Spinal cord (tissue), 10 donors: ENCODE data around the gene GC. TPM values are rescaled to one million over a fixed set of nuclear protein-coding genes. Genes with fewer than 3 reads are reported as not detected.
"Not testable (repeated sequence)": the region's sequence is repeated elsewhere in the genome, so short reads cannot be mapped to it uniquely, and the experiment has no call there.

Experiments
- DNase-seq, 6 donors: peaks; one replicate each; pipeline versions ENCODE4 v3.0.0 to v3.0.0-alpha.2; 2013 to 2015; ENCODE audit warnings: low spot score in 6 of 6, low read depth in 4 of 6
- H3K27ac ChIP-seq: one replicate; pipeline ENCODE4 v1.5.1; 2013; ENCODE audit warnings: low read depth, low read length, control low read depth
- H3K27me3 ChIP-seq: one replicate; pipeline ENCODE4 v1.6.1; 2013; ENCODE audit warnings: low read length; ENCODE audit not compliant: control insufficient read depth, insufficient read depth
- H3K36me3 ChIP-seq: one replicate; pipeline ENCODE4 v1.6.1; 2013; ENCODE audit warnings: low read length; ENCODE audit not compliant: control insufficient read depth, insufficient read depth
- H3K4me1 ChIP-seq: one replicate; pipeline ENCODE4 v1.6.1; 2013; ENCODE audit warnings: low read length; ENCODE audit not compliant: control insufficient read depth, insufficient read depth
- H3K4me3 ChIP-seq: one replicate; pipeline ENCODE4 v1.5.1; 2013; ENCODE audit warnings: low read depth, low read length, control low read depth
- H3K9me3 ChIP-seq: one replicate; pipeline ENCODE4 v1.6.1; 2013; ENCODE audit warnings: low read length; ENCODE audit not compliant: control insufficient read depth, insufficient read depth
- WGBS: methylation state at CpG from one replicate; pipeline ENCODE4 v1.1.5; 2013; ENCODE audit warnings: missing lambda C conversion rate; ENCODE audit not compliant: insufficient coverage; 5-methylcytosine and 5-hydroxymethylcytosine counted together
- polyA plus RNA-seq, 2 donors: library from polyadenylated mRNA; unstranded; fragments of 120-200 nt; gene quantifications; one replicate each; pipeline ENCODE4 v1.2.1, GENCODE V29; 2013; ENCODE audit not compliant: insufficient read length in 2 of 2
- total RNA-seq, 2 donors: library from RNA; depleted of rRNA in 1 of 2; stranded (reverse); fragments of 120-200 nt in 1 of 2; fragments of >200 nt in 1 of 2; gene quantifications; one replicate each; pipeline versions ENCODE4 v1.2.3 to v1.2.4, GENCODE V29; 2013 to 2014
- donor health status: healthy.

Gene GC
- total and polyA plus RNA-seq, 4 donors = 0.77 to 1.1 (median 0.77) TPM; not detected in 1

GRCh38 chr4:71807469-71807868 is 23.6 kb upstream of the GC start:
- no peak overlapping the region for H3K27ac ChIP-seq
- no peaks in the 10 kb centered on the region for H3K4me1 ChIP-seq
- H3K36me3 ChIP-seq = no peaks in the 10 kb centered on the region
- no peaks in the 10 kb centered on the region for H3K9me3 ChIP-seq
- H3K27me3 ChIP-seq = no peaks in the 10 kb centered on the region
- no peak overlapping the region for H3K4me3 ChIP-seq
- WGBS = no CpG with 5 or more reads among the region's 3 CpGs
- DNase-seq = no peak

GRCh38 chr4:71805230-71805629 is 21.4 kb upstream of the GC start:
- not testable (repeated sequence) for H3K27me3 ChIP-seq, H3K36me3 ChIP-seq, H3K9me3 ChIP-seq, H3K4me1 ChIP-seq, DNase-seq, H3K27ac ChIP-seq, H3K4me3 ChIP-seq
- WGBS = 100% methylated on average over 2 of the region's 2 CpGs

- not testable (repeated sequence) for H3K9me3 ChIP-seq, H3K27me3 ChIP-seq, H3K4me3 ChIP-seq, H3K27ac ChIP-seq, H3K36me3 ChIP-seq, H3K4me1 ChIP-seq
- DNase-seq = peak in 1 of 6 donors; percentile 82
- 40% methylated on average over 1 of the region's 4 CpGs for WGBS
These were observed 20.3 kb upstream of the GC start for GRCh38 chr4:71804017-71804697.

GRCh38 chr4:71785959-71786358 is 2.1 kb upstream of the GC start:
- DNase-seq = no peak
- no peaks in the 10 kb centered on the region for H3K36me3 ChIP-seq
- H3K4me1 ChIP-seq = no peaks in the 10 kb centered on the region
- H3K4me3 ChIP-seq = no peak overlapping the region
- no CpG with 5 or more reads among the region's 4 CpGs for WGBS
- H3K27me3 ChIP-seq = no peaks in the 10 kb centered on the region
- H3K9me3 ChIP-seq = no peaks in the 10 kb centered on the region
- no peak overlapping the region for H3K27ac ChIP-seq

GRCh38 chr4:71784569-71785197 is 804 bp upstream of the GC start:
- no peaks in the 10 kb centered on the region for H3K9me3 ChIP-seq
- no peaks in the 10 kb centered on the region for H3K36me3 ChIP-seq
- DNase-seq = peak in 1 of 6 donors; percentile 46
- H3K4me3 ChIP-seq = no peak overlapping the region
- H3K4me1 ChIP-seq = no peaks in the 10 kb centered on the region
- H3K27ac ChIP-seq = no peak overlapping the region
- no peaks in the 10 kb centered on the region for H3K27me3 ChIP-seq

- Histone ChIP-seq H3K36me3 (no peaks in the 10 kb centered on the region), H3K27ac (no peak overlapping the region), H3K27me3 (no peaks in the 10 kb centered on the region), H3K4me3 (no peak overlapping the region), H3K9me3 (no peaks in the 10 kb centered on the region), H3K4me1 (no peaks in the 10 kb centered on the region)
- no peak for DNase-seq
These were observed 6.0 kb downstream of the GC start for GRCh38 chr4:71777891-71778290.

- Histone ChIP-seq H3K4me1 (no peaks in the 10 kb centered on the region), H3K9me3 (no peaks in the 10 kb centered on the region), H3K27me3 (no peaks in the 10 kb centered on the region), H3K36me3 (no peaks in the 10 kb centered on the region), H3K4me3 (no peak overlapping the region), H3K27ac (no peak overlapping the region)
- DNase-seq = no peak
- WGBS = no CpG with 5 or more reads among the region's 2 CpGs
These were observed 8.4 kb downstream of the GC start for GRCh38 chr4:71775449-71775848.

GRCh38 chr4:71774136-71774535 is 9.7 kb downstream of the GC start:
- no CpG with 5 or more reads among the region's 3 CpGs for WGBS
- no peak overlapping the region for H3K27ac ChIP-seq
- DNase-seq = no peak
- H3K4me1 ChIP-seq = no peaks in the 10 kb centered on the region
- no peak overlapping the region for H3K4me3 ChIP-seq
- no peaks in the 10 kb centered on the region for H3K9me3 ChIP-seq
- no peaks in the 10 kb centered on the region for H3K27me3 ChIP-seq
- H3K36me3 ChIP-seq = no peaks in the 10 kb centered on the region

- WGBS = no CpG with 5 or more reads among the region's 2 CpGs
- Histone ChIP-seq H3K4me3 (no peak overlapping the region), H3K27ac (no peak overlapping the region), H3K27me3 (no peaks in the 10 kb centered on the region), H3K36me3 (no peaks in the 10 kb centered on the region), H3K9me3 (no peaks in the 10 kb centered on the region), H3K4me1 (no peaks in the 10 kb centered on the region)
- no peak for DNase-seq
These were observed 10.9 kb downstream of the GC start for GRCh38 chr4:71773004-71773403.

GRCh38 chr4:71772592-71772991 is 11.3 kb downstream of the GC start:
- no peak overlapping the region for H3K27ac ChIP-seq
- H3K9me3 ChIP-seq = no peaks in the 10 kb centered on the region
- no peak overlapping the region for H3K4me3 ChIP-seq
- H3K27me3 ChIP-seq = no peaks in the 10 kb centered on the region
- H3K4me1 ChIP-seq = no peaks in the 10 kb centered on the region
- peak in 1 of 6 donors; percentile 27 for DNase-seq
- no peaks in the 10 kb centered on the region for H3K36me3 ChIP-seq
